Colonic mucosa (tissue), 4 donors: ENCODE results near the gene GABRG3. TPM values are rescaled to one million over a fixed set of nuclear protein-coding genes. Genes with fewer than 3 reads are reported as not detected.

Experiments used
- DNase-seq: peaks from one replicate; pipeline ENCODE4 v3.0.0-alpha.2; 2020
- H3K27ac ChIP-seq: fragments of 200-600 bp; one replicate; pipeline ENCODE4 v1.8.0; 2021
- H3K27me3 ChIP-seq: fragments of 200-600 bp; one replicate; pipeline ENCODE4 v1.8.0; 2021
- H3K36me3 ChIP-seq: fragments of 200-600 bp; one replicate; pipeline ENCODE4 v1.8.0; 2021
- H3K4me1 ChIP-seq: fragments of 200-600 bp; one replicate; pipeline ENCODE4 v1.8.0; 2021; ENCODE audit warnings: mild to moderate bottlenecking
- H3K4me3 ChIP-seq: fragments of 200-600 bp; one replicate; pipeline ENCODE4 v1.8.0; 2021
- H3K9ac ChIP-seq, 2 donors: one replicate each; pipeline ENCODE4 v1.7.0; 2013; ENCODE audit warnings: control low read depth in 2 of 2, low read depth in 2 of 2, low read length in 2 of 2
- H3K9me3 ChIP-seq: fragments of 200-600 bp; one replicate; pipeline ENCODE4 v1.8.0; 2021
- CTCF ChIP-seq: fragments of 200-600 bp; IDR thresholded peaks from one replicate; pipeline ENCODE4 v1.8.0; 2022; ENCODE audit warnings: antibody characterized with exemption, mild to moderate bottlenecking
- intact Hi-C: fragments of 100-400 bp; cut with DNase I; formaldehyde crosslinking; loops from one replicate; pipeline ENCODE4 v1.14.1; 2022
- total RNA-seq, 2 donors: library from RNA; stranded (reverse); fragmentation: NEBNext Ultra II Directional in 1 of 2; extraction: Animal tissue kit (Norgen Biotek cat#: 25700) in 1 of 2; gene quantifications; one replicate each; pipeline ENCODE4 v1.2.1, GENCODE V29; 2021
- donor health status: healthy.
- donor health status: DM: no; HTN: no; CAD: no.
- donor health status: DM: no; HTN: no; CAD: no.

Gene GABRG3
- total RNA-seq, 2 donors from 2014 or later = not detected

GRCh38 chr15:27272427-27272826 is 301.4 kb downstream of the GABRG3 start:
- DNase-seq = no peak
- no peaks in the 10 kb centered on the region for H3K36me3 ChIP-seq
- no peak overlapping the region for H3K9ac ChIP-seq
- no peaks in the 10 kb centered on the region for H3K4me1 ChIP-seq
- intact Hi-C loops = no loop called here
- H3K9me3 ChIP-seq = no peaks in the 10 kb centered on the region
- no peaks in the 10 kb centered on the region for H3K27me3 ChIP-seq
- H3K4me3 ChIP-seq = no peak overlapping the region
- H3K27ac ChIP-seq = no peak overlapping the region
- TF ChIP-seq CTCF = no peak

GRCh38 chr15:27273506-27273905 is 302.5 kb downstream of the GABRG3 start:
- H3K27ac ChIP-seq = no peak overlapping the region
- no peak for TF ChIP-seq CTCF
- DNase-seq = no peak
- H3K4me3 ChIP-seq = no peak overlapping the region
- intact Hi-C loops = no loop called here
- no peaks in the 10 kb centered on the region for H3K36me3 ChIP-seq
- H3K4me1 ChIP-seq = no peaks in the 10 kb centered on the region
- H3K9me3 ChIP-seq = no peaks in the 10 kb centered on the region
- H3K9ac ChIP-seq = no peak overlapping the region
- no peaks in the 10 kb centered on the region for H3K27me3 ChIP-seq

- no peaks in the 10 kb centered on the region for H3K27me3 ChIP-seq
- H3K36me3 ChIP-seq = no peaks in the 10 kb centered on the region
- DNase-seq = no peak
- no peak overlapping the region for H3K4me3 ChIP-seq
- no peak for TF ChIP-seq CTCF
- no peaks in the 10 kb centered on the region for H3K9me3 ChIP-seq
- H3K4me1 ChIP-seq = no peaks in the 10 kb centered on the region
- intact Hi-C loops = no loop called here
- H3K9ac ChIP-seq = no peak overlapping the region
- H3K27ac ChIP-seq = no peak overlapping the region
These were observed 307.8 kb downstream of the GABRG3 start for GRCh38 chr15:27278761-27279160.

- H3K27ac ChIP-seq = no peak overlapping the region
- no peak overlapping the region for H3K9ac ChIP-seq
- intact Hi-C loops = no loop called here
- no peak overlapping the region for H3K4me3 ChIP-seq
- H3K4me1 ChIP-seq = no peaks in the 10 kb centered on the region
- H3K27me3 ChIP-seq = no peaks in the 10 kb centered on the region
- no peaks in the 10 kb centered on the region for H3K36me3 ChIP-seq
- no peak for TF ChIP-seq CTCF
- H3K9me3 ChIP-seq = no peaks in the 10 kb centered on the region
- no peak for DNase-seq
These were observed 321.7 kb downstream of the GABRG3 start for GRCh38 chr15:27292641-27293040.

GRCh38 chr15:27293607-27294006 is 322.6 kb downstream of the GABRG3 start:
- intact Hi-C loops = no loop called here

More at GRCh38 chr15:27293607-27294006, 322.6 kb downstream of the GABRG3 start:
- Histone ChIP-seq H3K27me3 (no peaks in the 10 kb centered on the region), H3K4me3 (no peak overlapping the region), H3K9me3 (no peaks in the 10 kb centered on the region), H3K4me1 (no peaks in the 10 kb centered on the region), H3K9ac (no peak overlapping the region), H3K36me3 (no peaks in the 10 kb centered on the region), H3K27ac (no peak overlapping the region)
- TF ChIP-seq CTCF = no peak
- DNase-seq = no peak
